SW480 (cell line): ENCODE results near the gene SUCNR1.
A peak's percentile ranks its signal among the peaks of the same experiment; 100 is the strongest.
"Not testable (repeated sequence)": the region's sequence is repeated elsewhere in the genome, so short reads cannot be mapped to it uniquely, and the experiment has no call there.

ENCODE experiments used
- DNase-seq: peaks from one replicate; pipeline ENCODE4 v3.0.0-alpha.2; 2016; ENCODE audit warnings: low spot score

Gene SUCNR1

GRCh38 chr3:151900884-151901643 is 27.6 kb downstream of the SUCNR1 start:
- DNase-seq: no peak

DNA sequence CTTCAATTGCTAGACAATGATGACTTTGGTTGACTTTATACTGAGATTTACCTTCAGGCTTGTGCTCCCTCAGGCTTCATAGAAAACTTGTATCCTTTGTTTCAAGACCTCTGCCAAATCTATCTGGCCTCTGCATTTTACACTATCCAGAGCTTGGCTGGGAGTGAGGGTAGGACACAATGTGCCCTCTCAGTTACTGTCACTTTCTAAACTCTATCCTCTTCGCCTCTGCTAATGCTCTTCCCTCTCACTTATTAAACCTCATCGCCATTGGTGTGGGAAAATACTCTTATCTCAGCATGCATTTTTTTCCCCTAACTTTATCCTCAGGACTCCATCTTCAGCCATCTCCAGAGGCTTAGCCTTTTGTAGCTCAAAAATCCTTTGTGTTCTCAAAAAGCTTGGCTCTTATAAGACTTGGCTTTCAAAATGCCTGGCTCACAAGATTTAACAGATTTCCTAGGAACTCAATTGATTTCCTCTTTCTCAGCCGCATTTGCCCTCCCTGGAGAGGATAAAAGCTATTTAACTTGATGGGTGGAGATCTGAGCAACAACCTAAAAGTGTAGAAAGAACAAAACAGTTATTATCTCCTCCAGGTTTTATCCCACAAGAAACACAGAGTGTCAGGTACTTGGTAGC is 28.3 kb downstream of the SUCNR1 start:
- DNase-seq: no peak

- no peak for DNase-seq
Observed at GRCh38 chr3:151903501-151903991, 30.1 kb downstream of the SUCNR1 start.

DNA sequence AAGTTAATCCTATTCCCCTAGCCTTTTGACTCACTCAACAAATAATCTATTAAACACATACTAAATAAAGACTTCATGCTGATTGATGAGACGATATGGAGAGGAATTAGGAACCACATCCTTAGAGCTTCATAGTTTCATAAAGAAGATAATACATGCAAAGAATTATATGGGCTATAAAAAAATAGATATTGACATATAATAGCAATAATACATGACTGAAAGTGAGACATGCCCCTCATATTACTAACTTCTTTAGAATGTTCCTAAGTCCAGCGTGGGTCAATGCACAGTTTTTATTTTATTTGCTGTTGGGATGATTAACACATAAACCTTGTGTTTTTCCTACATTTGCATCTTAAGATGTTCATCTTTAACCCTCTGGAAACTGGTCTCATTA is 32.2 kb downstream of the SUCNR1 start:
- no peak for DNase-seq

DNA sequence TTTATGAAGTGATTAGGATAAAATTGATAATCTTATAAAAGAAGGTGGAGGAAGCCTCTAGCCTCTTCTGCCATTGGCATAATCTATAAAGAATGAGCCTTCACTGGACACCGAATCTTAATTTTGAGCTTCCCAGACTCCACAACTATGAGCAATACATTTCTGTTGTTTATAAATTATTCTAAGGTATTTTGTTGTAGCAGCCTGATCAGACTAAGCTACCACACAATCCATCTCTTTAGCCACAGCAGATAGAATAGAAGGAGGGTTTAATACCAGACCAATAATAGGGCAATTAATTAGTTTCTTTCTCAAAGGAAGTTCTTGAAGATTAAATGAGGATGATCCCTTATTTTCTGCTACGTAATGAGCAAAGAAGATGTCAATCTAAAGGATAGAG is 33.3 kb downstream of the SUCNR1 start:
- no peak for DNase-seq

GRCh38 chr3:151908399-151908798 is 35.0 kb downstream of the SUCNR1 start:
- no peak for DNase-seq

- DNase-seq: no peak
Observed at GRCh38 chr3:151909681-151910405, 36.4 kb downstream of the SUCNR1 start.

- DNase-seq: no peak
Observed at GRCh38 chr3:151911462-151911861, 38.0 kb downstream of the SUCNR1 start.

- DNase-seq: no peak
Observed at GRCh38 chr3:151912028-151912427, 38.6 kb downstream of the SUCNR1 start.

DNA sequence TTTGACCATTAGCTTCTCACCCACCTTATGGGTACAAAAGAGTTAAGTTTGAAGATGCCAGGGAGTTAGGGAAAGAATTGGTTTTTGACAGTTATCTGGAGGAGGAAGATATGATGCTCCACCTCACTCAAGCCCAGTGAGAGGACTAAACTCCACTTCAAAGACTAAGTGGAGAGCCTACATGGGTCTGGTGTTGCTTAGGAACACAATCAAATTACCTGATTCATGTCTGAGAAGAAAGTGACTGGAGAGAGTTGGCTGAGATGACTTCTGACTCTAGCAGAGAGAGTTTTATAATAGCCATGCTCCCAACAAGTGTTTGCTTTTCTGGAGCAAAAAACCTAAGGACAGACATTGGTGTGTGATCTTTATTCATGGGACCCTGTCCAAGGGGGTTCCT is 43.3 kb downstream of the SUCNR1 start:
- no peak for DNase-seq

DNA sequence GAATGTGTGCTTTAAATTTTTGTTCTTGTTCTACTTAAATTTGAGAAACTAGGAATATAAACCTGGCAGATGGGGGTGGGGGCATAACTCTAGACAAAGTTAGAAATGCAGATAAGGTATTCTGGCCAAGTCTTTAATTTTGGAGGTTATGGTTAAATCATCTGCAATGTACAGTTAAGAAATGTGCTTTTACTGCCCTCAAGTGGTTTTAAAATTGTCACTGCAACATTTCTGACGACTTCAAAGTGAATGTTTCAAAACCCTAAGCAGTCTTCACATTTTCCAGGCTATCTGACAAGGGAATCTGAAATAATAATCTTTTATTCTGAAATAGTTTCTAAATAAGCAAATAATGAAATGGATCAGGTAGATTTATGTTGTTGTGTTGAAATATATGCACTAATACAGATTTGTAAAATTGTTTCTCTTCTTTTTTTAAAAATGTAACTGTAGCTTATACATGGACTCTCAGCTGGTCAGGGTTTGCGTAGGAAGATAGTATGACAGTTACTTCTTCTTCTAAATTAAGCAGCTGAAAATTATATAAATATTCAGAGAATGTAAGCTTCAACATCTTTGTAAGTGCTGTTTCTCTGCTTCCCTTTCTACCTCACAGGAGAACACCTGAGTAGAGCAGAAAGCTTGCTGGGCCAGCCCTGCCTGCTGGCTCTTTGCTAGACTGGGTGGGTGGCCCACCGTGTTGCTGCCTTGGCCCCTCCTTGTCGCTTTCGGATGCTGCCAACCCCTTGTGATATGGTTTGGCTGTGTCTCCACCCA is 45.0 kb downstream of the SUCNR1 start:
- peak; percentile 64 for DNase-seq

- DNase-seq: no peak
Observed at GRCh38 chr3:151919030-151919328, 45.5 kb downstream of the SUCNR1 start.

DNA sequence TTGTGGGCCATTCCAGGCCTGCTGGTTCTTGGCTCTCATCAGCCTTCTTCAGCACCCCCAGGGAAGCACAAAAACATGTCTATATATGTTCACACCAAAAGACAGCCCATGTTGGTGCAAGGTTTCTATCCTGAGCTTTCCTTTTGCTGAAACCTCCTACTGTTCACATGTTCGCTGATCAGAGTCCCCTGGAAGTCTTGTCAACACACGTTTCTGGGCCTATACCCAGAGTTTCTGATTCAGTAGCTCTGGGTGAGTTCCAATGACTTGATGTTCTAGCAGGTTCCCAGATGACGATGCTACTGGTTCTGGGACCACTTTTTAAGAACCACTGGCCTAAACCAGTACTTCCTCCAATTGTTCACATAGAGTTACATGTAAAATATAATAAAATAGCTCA is 46.0 kb downstream of the SUCNR1 start:
- no peak for DNase-seq

DNA sequence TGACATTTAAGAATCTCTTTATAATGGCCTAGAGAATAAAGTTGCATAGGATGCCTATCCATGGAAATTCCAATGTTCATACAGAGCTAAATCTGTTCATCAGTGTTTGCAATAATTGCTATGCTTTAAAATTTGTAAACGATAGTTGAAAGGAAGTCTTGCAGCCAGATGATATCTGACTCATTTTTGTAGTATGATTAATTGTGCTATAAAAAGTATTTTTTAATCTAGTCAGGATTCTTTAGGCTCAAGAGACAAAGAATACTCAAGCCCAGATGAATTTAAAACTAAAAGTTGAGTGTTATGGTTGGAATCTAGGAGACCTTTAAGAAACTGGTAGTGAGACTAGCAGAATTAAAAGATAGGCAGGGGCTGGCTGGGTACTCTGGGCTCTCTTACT is 50.5 kb downstream of the SUCNR1 start:
- DNase-seq: no peak

DNA sequence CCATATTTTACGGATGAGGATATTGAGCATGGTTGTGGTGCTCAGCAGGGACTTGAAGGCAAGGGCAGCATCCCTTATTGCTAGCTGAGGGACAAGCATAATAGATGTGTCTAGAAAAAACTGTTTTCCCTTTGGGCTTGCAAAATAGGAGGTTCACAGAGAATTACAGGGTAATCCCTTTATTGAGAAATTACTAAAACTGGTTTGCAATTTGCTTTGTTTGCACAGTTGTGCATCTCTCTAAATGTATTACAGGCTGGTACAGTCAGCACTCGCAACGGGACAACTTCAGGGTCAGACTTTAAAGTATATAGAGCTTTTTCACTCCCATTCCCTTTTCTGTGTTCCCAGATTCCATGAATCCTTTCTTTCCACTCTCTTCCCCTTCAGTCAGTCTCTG is 51.3 kb downstream of the SUCNR1 start:
- no peak for DNase-seq

DNA sequence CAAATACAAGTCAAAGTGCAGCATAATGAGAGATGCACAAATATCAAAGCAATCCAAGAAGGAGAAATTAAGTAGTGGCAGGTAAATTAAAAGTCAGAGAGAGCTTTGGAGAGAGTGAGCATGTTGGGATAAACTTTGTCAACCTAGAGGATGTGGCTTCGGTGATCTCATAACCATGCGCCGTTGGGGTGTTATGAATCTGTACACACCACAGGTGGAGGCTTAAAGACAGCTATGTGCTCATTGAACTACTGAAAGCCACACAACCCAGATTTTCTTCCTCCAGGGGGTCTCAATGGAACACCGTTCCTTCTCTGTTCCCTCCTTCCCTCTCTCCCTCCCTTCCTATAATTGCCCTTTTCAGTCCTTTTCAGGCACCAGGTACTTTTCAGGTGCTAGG is 52.0 kb downstream of the SUCNR1 start:
- DNase-seq: no peak

DNA sequence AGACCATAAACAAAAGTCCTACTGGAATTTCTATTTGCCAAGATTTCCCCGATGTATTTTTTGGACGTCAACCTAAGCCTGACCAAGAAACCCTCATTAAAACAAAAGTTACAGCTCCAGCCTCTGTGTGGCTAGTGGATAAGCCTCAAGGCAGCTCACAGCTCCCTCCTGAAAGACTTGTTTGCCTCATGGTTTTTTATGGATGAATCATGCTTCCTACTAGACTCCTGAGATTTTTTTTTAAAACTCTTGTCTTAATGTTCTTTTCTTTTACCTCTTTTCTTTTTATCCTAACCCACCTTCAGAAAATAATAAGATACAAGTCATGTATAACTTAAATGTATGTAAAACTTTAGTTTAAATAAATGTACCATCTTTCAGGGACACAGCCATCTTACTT is 52.4 kb downstream of the SUCNR1 start:
- no peak for DNase-seq

GRCh38 chr3:151926956-151927355 is 53.5 kb downstream of the SUCNR1 start:
- DNase-seq: peak; percentile 22

DNA sequence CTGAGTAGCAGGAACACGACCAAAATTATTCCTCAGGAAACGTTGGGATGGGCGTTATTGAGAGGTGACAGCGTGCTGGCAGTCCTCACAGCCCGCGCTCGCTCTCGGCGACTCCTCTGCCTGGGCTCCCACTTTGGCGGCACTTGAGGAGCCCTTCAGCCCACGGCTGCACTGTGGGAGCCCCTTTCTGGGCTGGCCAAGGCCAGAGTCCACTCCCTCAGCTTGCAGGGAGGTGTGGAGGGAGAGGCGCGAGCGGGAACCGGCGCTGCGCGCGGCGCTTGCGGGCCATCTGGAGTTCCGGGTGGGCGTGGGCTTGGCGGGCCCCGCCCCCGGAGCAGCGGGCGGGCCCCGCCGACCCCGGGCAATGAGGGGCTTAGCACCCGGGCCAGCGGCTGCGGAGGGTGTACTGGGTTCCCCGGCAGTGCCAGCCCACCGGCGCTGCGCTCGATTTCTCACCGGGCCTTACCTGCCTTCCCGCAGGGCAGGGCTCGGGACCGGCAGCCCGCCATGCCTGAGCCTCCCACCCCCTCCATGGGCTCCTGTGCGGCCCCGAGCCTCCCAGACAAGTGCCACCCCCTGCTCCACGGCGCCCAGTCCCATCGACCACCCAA is 54.6 kb downstream of the SUCNR1 start:
- not testable (repeated sequence) for DNase-seq

DNA sequence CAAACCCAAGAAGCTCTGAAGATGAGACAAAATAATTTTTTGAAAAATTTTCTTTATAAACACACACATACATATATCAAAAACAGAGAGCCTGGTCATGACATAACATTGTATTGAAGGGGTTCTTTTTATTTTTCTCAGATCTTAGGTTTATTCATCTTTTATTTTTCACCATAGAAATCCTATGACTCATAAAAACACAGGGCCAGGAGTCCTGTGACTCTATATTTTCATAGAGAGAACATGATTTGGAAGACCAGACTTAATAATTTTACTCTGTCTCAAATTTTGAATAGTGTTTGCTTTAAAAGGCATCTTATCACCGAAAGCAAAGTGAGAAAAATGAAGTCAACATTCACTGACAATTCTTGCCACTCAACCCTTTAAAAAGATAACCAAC is 57.7 kb downstream of the SUCNR1 start:
- DNase-seq: no peak

DNA sequence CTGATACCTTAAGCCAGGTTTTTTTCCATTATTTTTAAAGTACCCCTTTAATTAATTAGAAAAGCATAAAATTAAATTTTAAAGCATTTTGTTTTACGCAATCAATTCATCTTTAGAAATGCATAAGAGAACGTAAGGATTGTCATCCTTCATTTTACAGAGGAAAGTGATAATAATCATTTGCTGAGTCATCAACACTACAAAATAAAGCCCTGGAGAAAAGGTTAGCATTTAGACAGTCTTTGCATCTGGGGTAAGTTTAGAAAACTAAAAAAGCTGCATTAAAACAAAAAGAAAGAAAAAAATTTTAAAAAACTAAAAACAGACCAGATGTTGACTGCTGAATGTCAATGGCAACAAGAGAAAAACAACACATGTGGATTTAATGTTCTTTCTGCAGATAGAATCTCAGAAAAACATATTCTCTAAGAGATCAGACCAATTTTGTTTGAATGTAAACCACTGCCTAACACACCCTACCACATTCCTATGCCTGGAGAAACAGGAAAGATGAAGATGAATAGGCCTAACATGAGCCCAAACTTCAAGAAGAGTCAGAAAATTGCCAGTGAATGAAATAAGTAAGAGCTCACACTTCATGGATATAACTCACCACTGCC is 59.9 kb downstream of the SUCNR1 start:
- no peak for DNase-seq
